GM18951 (cell line): Measurements from ENCODE around the gene ERC1.

ENCODE experiments used
- POLR2A ChIP-seq: IDR thresholded peaks from 4 replicates; pipeline ENCODE4 v1.6.1; 2011; ENCODE audit warnings: mild to moderate bottlenecking; ENCODE audit not compliant: insufficient read length, insufficient read depth; ENCODE audit errors: extremely low read depth
- in situ Hi-C: fragments of 300-500 bp; cut with MboI; formaldehyde crosslinking; loops from one replicate; pipeline ENCODE4 v1.12.0; 2022; ENCODE audit warnings: low sequenced_read_pairs, mixed read lengths, inconsistent platforms; ENCODE audit not compliant: unreplicated experiment

The ERC1 gene

DNA sequence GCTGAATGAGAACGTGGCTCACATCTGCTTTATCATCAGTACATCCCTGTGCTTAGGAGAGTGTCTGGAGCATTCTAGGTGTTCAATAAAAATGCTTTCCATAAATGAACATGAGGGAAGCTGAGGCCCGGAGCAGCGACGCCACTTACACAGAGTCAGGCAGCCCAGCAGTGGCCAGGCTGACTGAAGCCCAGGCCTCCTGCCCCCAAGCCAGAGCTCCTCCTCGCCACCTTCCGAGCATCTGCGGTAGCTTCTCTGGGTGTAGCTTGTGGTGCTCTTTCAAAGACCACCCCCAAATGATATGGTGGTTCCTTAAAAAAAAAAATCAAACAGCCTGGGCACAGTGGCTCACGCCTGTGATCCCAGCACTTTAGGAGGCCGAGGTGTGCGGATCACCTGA is 514.6 kb downstream of the ERC1 start:
- in situ Hi-C loops = no loop called here
- no peak for TF ChIP-seq POLR2A

DNA sequence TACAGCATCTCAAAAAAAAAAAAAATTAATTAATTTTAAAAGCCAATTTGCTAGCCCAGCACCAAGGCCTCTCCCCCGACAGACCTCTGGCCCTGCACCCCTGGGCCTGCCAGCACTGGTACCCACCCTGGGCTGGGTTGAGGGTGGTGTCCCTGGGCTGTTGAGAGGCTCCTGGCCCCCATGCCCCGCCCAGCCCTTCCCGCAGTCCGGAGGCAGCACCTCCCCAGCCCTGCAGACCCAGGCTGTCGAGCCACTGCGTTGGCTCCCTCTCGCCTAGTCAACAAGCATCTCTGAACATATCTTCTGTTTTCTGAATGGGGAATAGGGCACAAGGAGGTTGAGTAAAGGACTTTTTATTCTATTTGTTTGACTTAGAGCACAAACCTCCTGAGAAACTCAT is 516.3 kb downstream of the ERC1 start:
- TF ChIP-seq POLR2A = no peak
- in situ Hi-C loops = no loop called here

DNA sequence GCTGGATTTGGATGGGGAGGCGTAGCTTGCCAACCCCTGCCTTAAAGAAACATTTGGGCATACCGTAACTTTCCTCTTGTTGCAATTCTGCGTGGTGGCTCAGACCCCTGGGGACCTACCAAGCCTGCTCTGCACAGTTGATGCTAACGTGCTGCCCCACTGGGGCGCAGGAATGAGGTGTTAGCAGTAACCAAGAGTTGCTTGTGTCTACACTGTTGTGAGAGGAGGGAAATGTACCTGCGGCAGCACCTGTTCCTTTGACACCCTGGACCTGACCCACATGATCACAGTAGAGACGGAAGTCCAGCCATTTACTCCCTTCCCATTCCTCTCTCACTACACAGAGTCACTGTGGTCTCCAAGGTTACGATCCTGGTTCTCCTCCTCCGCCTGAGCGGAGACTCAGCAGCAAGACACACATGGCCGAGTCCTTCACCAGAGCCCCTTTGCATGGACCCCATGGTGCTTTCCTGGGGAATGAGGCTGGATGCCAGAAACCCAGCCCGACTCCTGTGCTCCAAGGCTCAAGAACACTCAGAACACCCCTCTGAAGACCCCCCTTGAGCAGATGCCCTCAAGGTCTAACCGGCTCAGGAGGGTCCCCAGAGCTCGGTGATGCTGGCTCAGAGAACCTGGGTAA is 518.5 kb downstream of the ERC1 start:
- no peak for TF ChIP-seq POLR2A
- in situ Hi-C loops = no loop called here

DNA sequence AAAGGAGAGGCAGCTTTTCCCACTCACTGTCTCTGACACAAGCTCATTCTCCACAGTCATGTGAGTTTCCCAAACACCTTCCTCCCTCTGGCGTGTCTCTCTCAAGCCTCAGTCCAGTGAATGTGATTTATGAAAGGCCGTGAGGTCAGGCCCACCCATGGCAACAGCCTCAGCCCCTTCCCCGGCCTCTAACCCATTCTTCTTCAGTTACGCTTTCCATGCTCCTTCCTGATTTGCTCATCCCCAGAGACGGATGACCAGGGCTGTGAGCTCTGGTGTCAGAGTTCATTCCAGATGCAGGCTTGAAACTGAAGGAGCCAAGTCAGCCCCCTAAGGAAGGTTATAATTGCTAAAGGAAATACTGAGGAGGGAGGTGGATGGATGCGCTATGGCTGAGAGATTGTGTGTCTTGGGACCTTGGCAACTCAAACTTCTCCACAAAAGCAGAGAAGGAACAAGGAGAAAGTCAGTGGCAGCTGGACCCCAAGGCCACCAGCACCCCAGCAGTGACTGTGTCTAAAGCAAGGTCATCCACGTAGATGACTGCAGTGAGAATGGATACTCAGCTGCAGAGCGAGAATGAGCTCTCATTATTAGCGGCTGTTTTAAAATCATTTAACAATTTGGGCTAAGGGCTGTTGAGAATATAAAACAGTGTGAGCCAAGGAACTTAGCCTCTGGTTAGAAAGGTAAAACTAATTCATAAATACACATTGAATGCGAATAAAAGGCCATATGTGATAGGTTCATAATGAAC is 519.2 kb downstream of the ERC1 start:
- no peak for TF ChIP-seq POLR2A
- in situ Hi-C loops = no loop called here

DNA sequence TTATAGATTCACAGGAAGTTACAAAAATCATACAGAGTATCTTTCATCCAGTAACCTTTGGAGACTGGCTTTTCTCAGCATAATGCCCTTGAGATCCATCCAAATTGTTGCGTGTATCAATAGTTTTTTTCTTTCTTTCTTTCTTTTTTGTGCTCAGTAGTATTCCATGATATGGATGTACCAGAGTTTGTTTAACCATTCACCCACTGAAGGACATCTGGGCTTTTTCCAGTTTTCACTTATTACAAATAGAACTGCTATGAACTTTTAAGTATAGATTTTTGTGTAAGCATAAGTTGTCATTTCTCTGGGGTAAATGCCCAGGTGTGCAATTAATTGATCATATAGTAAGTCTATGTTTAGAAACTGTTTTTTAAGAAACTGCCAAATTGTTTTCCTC is 524.0 kb downstream of the ERC1 start:
- in situ Hi-C loops = loop anchor here (5.0 kb wide), 1 partner anchor 72 kb away; no protein-coding TSS in a partner anchor
- no peak for TF ChIP-seq POLR2A

DNA sequence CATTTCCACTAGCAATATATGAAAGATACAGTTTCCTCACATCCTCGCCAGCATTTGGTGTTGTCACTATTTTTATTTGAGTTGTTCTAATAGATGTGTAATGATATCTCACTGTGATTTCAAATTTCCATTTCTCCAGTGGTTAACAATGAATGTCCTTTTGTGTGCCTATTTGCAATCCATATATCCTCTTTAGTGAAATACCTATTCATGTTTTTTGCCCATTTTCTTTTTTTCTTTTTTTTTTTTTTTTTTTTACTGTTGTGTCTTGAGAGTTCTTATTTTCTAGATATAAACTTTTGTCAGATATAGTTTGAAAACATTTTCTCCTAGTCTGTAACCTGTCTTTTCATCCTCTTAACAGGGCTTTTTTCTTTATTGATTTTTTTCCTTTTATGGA is 524.4 kb downstream of the ERC1 start:
- in situ Hi-C loops = loop anchor here (5.0 kb wide), 1 partner anchor 72 kb away; no protein-coding TSS in a partner anchor
- no peak for TF ChIP-seq POLR2A

DNA sequence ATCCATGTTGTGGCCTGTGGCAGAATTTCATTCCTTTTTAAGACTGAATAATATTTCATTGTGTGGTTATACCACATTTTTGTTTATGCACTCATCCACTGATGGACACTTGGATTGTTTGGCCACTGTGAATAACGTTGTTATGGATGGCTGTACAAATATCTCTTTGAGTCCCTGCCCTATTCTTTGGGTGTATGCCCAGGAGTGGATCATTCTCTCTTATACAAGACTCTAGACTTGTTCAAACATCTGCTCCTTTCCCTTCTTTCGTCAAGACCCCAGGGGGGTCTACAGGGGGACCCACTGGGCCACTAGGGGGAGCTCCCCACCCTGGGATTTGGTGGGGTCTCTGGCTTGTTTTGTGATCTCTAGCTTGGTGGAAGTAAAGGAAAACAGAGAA is 526.0 kb downstream of the ERC1 start:
- in situ Hi-C loops = loop anchor here (5.0 kb wide), 1 partner anchor 70 kb away; no protein-coding TSS in a partner anchor
- TF ChIP-seq POLR2A = no peak

DNA sequence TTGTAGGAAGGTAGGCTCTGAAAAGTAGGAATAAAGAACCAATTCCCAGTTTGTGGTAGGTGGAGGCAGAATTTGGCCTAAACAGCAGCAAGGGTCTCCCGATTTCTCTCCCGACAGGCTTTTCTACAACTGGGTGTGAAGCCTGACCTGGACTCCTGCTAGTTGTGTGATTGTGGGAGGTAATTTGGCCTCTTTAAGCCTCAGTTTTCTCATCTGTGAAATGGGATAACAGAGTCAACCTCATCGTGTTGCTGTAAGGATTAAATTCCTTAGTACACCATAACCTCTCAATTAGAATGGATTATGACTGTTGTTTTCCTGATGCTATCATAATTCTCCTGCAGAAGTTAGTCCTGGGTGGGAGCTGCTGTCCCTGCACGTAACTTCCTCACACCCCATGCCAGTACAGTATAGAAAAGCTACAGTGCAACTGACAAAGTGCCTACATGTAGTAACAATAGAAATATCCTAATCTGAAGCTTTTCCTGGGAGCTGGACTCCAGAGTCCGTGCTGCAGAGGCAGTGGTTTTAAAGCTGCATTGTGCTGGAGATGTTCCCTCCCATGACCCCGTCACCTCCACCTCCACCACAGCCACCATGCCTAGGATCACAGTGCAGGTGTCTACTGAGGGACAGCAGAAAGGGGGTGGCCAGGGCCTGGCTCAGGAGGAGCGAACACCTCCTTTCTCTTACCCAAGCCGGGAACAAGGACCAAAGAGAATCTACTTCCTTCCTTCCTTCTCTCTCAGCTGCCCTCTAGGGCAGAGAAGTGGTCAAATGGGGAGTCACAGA is 526.9 kb downstream of the ERC1 start:
- no peak for TF ChIP-seq POLR2A
- in situ Hi-C loops = loop anchor here (5.0 kb wide), 1 partner anchor 69 kb away; no protein-coding TSS in a partner anchor

DNA sequence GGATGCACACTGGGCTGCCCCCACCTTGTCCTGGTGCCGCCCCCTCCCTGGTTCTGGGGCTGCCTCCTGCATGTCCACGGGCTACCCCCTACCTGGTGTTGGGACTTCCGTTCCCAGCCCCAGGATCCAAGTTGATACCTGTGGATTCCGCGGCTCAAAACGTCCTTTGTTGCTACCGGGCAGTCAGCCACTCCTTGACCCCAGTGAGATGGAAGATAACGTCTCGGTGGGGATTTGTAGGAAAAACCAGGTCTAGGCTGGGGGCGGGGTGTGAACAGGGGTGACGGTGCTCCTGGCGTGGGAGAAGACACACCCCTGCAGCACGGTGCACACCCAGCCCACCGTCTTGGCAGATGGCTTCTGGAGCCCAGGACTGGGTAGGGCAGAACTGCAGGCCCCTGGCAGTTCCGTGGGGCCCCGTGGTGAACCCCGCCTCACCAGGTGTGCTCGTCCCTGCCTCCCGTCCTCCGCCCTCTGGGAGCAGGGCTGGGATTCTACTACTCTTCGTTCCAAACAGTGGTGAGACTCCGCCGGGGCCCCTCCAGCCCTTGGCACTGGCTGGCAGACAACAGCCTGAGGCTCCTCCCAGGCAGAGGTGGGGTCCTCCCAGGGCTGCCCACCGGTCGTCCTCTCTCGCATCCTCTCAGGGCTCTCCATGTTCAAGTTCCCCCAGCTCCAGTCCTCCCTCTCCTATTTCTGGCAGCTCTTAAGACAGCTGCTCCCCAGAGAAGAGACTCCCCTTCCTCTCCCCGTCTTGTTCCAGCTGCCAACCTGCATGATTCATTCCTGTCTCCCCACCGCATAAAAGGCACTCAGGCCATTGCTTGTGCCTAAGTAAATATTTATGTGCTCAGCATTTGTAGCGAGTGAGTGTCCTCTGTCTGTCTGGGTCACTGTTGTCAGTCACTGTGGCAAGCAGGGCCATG is 527.8 kb downstream of the ERC1 start:
- TF ChIP-seq POLR2A = no peak
- in situ Hi-C loops = loop anchor here (5.0 kb wide), 1 partner anchor 68 kb away; no protein-coding TSS in a partner anchor

DNA sequence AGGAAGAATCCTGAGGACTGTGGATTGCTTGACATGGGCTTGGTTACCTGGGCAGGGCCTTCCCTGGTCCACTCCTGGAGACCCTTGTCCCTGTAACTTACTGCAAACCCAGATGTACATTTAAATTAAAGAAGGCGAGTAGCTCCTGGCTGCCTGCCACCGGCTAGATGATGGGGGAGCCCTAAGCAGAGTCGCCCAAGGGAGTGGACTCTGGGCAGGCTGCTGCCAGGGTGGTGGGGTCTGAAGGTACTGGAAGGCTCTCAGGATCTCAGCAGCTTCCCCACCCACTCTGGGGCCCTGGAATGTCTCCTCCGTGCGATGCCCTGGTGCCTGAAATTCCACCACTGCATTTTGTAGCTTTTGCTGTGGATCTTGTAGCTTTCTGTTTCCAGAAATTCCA is 528.6 kb downstream of the ERC1 start:
- in situ Hi-C loops = loop anchor here (5.0 kb wide), 1 partner anchor 68 kb away; no protein-coding TSS in a partner anchor
- TF ChIP-seq POLR2A = no peak

DNA sequence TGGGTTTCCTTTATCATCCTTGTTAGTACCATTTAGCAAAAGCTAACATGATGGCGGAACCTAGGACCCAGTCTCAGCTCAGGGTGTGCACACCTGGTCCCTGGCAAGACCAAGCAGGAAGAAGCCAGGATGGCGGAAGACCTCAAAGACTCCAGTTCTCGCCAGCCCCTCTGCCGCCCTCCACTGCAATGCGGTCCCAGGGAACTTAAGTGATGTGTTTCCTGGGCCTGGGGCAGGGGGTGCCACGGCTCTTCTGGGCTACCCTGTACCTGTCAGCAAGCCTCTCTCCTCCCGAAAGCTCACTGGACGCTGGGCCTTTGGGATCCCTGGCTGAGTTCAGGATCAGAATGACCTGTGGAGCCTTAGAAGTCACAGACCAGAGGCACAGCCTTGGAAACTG is 532.0 kb downstream of the ERC1 start:
- in situ Hi-C loops = no loop called here
- no peak for TF ChIP-seq POLR2A

DNA sequence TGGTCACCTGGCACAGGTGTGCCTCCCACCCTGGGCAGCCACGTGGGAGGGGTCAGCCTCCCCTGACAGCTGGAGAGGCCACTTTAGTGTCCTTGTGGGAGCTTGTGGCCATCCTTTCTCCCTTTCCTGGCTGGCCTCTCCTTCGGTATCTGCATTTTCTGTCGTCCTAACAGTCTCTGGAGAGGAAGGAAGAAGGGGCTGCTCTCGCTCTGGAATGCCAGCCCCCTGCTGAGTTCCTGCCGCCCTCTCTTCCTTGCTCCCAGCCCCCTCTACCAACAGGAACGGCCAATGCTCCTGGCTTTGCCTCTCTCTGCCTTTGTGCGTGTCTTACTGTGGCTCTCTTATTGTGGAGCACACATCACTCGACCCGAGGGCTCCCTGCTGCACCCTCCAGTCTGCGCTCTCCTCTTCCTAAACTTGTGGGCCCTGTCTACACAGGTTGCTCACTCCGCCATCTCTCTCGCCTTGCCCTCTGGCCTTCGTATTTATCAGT is 532.6 kb downstream of the ERC1 start:
- TF ChIP-seq POLR2A = no peak
- in situ Hi-C loops = no loop called here
